Measurements from ENCODE around the gene SKI.

Gene SKI

DNA sequence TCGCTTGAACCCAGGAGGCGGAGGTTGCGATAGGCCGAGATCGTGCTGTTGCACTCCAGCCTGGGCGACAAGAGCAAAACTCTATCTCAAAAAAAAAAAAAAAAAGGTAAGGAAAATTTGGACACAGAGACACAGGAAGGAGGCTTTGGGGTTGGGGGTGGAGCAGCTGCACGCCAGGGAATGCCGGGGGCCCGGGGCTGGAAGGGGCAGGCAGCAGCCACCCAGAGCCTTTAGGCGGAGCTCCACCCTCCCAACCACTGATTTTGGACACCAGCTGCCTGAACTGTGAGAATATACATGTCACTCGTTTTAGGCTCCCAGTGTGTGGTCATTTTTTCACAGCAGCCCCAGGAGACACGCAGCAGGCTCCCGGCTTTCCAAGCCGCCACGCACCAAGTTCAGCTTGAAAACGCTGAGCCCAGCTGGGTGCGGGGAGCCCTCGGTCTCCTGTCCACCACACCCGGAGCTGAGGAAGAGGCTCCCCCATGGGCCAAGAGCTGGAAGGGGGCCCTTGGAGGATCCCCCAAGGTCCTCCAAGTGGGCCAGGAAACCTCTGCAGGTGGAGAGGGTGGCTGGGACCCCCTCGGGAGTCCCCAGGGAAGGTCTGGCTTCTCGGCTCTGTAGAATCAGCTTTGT, 27.7 kb upstream of the SKI start:
- TF ChIP-seq, protein P1, sequence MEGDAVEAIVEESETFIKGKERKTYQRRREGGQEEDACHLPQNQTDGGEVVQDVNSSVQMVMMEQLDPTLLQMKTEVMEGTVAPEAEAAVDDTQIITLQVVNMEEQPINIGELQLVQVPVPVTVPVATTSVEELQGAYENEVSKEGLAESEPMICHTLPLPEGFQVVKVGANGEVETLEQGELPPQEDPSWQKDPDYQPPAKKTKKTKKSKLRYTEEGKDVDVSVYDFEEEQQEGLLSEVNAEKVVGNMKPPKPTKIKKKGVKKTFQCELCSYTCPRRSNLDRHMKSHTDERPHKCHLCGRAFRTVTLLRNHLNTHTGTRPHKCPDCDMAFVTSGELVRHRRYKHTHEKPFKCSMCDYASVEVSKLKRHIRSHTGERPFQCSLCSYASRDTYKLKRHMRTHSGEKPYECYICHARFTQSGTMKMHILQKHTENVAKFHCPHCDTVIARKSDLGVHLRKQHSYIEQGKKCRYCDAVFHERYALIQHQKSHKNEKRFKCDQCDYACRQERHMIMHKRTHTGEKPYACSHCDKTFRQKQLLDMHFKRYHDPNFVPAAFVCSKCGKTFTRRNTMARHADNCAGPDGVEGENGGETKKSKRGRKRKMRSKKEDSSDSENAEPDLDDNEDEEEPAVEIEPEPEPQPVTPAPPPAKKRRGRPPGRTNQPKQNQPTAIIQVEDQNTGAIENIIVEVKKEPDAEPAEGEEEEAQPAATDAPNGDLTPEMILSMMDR (IDR thresholded peaks at IDR 0.05; ENCODE audit: low read depth, low read length, missing control alignments), result no peak
- no peak for DNase-seq (ENCODE audit: low read depth)

DNA sequence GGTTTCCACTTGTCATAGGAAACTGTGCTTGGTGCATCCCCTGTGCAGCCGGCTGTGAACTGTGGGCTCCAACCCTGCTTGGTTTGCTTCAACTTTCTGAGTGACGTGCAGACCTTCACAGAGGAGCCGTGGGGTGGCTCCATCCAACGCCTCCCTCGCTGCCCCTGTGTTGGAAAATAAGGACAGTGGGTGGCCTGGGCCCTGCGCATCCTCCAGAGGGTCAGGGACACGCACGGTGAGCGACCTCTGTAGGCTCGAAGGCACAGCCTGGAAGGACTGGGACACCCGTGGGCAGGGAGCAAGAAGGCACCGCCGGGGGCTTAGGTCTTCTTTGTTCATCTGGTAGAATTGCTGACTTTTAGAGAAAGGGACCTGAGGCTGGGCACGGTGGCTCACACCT, 27.1 kb upstream of the SKI start:
- H3K4me3 ChIP-seq (ENCODE audit: low read depth, low read length), result no peak overlapping the region
- no peak for DNase-seq (ENCODE audit: low read depth)

More for the DNA sequence above, 27.7 kb upstream of the SKI start:
- H3K4me3 ChIP-seq (ENCODE audit: low read depth, low read length), result no peak overlapping the region

DNA sequence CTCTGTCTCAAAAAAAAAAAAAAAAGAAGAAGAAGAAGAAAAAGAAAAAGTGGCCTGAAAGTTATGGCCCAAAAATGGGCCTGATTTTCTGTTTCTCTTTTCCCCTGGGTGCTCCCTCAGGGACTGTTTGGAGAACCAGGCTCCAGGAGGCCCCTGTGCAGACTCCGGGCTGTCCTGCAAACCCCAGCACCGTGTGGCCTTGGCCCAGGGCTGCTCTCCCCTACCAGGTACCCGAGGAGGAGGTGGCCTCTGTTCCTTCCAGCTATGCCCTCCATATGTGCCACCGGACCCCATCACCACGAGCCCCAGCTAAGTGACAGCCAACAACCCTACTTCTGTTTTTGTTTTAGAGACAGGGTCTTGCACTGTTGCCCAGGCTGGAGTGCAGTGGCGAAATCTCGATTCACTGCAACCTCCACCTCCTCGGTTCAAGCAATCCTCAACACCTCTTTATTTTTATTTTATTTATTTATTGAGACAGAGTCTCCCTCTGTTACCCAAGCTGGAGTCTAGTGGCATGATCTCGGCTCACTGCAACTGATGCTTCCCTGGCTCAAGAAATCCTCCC, 26.0 kb upstream of the SKI start:
- no peak for DNase-seq (ENCODE audit: low read depth)
- no peak overlapping the region for H3K4me3 ChIP-seq (ENCODE audit: low read depth, low read length)
- TF ChIP-seq, protein P1 (IDR thresholded peaks at IDR 0.05; ENCODE audit: low read depth, low read length, missing control alignments), result no peak

More for the DNA sequence above, 27.1 kb upstream of the SKI start:
- TF ChIP-seq, protein P1 (IDR thresholded peaks at IDR 0.05; ENCODE audit: low read depth, low read length, missing control alignments), result no peak

DNA sequence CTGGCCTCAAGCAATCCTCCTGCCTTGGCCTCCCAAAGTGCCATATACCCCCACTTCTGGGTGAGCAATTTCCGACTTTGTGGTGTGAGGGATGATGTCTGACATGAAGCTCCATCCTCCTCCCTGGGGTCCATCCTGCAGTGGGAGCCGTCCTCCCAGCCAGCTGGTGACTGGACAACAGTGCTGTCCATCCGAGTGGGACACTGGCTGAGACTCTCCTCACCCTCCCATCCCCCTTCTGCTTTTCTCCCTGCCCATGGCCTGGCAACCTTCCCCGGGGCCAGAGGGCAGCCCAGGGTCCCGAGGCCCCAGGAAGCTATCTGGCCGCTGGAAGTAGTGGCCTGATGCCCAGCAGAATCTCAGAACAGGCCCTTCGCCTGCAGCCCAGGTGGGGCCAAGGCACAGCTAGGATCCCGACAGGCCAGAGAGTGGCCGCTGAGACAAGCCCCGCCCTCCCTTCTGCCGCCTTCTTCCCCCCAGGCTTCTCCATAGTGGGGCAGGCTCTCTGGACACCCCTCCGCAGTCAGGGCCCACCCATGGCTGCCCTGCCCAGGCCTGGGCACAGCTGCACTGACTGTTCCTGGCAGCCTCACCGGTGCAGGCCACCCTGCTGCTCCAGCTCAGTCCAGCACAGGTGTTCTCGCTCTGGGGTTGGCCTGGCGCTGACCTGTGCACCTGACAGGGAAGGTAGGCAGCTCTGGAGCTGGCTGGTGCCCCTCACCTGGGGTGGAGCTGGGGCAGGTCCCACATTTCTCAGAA, 25.1 kb upstream of the SKI start:
- no peak overlapping the region for H3K4me3 ChIP-seq (ENCODE audit: low read depth, low read length)
- no peak for DNase-seq (ENCODE audit: low read depth)
- TF ChIP-seq, protein P1 (IDR thresholded peaks at IDR 0.05; ENCODE audit: low read depth, low read length, missing control alignments), result no peak

DNA sequence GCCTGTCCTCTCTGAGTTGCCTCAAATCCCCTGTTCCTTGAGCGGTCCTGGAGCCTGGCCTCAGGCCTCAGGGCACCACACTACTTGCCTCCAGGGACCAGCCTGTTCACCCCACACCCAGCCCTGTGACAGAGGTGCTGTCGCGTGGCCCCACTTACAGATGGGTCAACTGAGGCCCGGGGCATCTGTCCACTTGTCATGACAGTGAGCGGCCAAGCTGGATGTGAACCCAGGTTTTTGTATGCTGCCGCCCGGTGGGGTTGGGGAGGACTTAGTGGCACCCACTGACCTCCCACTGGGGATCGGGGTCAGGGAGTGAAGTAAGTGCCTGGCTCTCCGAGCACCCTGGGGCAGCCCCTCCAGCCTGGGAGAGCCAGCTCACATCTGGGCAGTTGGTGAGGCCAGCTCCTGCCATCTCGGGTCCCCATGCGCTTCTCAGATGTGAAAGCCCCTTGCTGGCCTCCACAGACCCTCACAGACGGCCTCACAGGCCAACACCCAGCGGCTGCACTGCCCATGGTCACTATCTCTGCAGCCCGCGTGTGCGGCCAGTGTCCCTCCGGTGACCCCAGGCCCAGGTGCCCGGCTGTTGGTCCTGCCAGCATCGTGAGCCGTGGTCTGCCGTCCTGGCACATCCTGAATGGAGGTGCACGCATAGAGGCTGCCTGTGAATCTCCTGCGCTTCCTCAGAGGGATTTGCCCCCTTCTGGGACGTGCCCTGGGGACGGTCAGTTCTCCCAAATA, 24.3 kb upstream of the SKI start:
- TF ChIP-seq, protein P1 (IDR thresholded peaks at IDR 0.05; ENCODE audit: low read depth, low read length, missing control alignments), result no peak
- no peak for DNase-seq (ENCODE audit: low read depth)
- no peak overlapping the region for H3K4me3 ChIP-seq (ENCODE audit: low read depth, low read length)

DNA sequence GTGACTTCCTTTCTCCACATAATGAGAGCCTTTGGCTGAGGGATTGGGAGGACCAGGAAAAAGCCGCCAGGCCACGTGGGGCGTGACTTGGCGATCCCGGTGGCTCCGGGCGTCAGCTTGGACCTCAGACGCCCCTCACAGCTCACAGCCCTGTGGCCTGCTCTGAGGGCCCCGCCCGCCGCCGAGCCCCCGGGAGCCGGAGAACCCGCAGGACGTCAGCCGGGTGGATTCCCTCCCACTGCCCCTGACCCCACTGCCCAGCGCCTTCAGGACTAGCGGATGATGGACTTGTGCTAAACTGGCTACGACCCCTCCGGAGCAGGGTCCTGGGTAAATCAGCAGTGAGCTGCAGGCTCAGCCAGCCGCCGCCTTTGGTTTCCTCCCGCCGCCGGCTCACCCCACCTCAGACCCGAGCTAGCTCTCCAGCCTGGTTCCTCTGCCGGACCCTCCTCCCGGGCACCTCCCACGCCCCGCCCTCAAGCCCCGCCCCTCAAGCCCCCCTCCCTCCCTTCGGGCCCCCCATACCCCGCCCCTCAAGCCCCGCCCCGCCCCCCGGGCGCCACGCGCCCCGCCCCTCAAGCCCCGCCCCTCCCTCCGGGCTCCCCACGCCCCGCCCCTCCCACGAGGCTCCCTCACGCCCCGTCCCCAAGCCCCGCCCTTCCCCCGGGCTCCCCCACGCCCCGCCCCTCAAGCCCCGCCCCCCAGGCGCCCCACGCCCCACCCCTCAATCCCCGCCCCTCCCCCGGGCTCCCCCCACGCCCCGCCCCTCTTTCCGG, 23.5 kb upstream of the SKI start:
- TF ChIP-seq, protein P1 (IDR thresholded peaks at IDR 0.05; ENCODE audit: low read depth, low read length, missing control alignments), result no peak
- peak overlapping the region; percentile 36; the same call in 1 of the 2 replicates for H3K4me3 ChIP-seq (ENCODE audit: low read depth, low read length)
- no peak for DNase-seq (ENCODE audit: low read depth)
